ENCODE measurements around the gene KRT33A. TPM values are rescaled to one million over a fixed set of nuclear protein-coding genes. Genes with fewer than 3 reads are reported as not detected.
"Not testable (repeated sequence)": the region's sequence is repeated elsewhere in the genome, so short reads cannot be mapped to it uniquely, and the experiment has no call there.

The KRT33A gene
- total RNA-seq, result not detected in 2 replicates
- not detected in 2 replicates for polyA plus RNA-seq

DNA sequence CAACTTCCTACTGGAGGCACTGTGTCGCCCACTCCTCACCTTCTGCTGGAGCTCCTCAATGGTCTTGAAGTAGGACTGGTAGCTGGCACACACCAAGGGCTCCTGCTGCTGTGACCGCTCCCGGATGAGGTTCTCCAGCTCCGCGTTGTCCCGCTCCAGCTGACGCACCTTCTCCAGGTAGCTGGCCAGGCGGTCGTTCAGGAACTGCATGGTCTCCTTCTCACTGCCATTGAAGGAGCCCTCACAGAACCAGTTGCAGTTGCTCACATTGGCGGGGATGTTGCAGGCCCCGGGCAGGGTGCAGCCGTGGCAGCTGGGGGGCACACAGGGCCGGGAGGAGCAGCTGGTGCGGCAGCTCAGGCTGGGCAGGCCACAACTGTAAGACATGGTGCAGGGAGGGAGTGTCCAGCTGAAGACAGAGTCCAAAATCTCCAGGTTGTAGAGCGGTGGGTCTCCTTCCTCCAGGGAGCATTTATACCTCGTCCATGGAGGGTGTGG, at the start of gene KRT33A:
Gene KRT33A, minus strand, starts transcription at position 448 of the 498 bp plus-strand sequence. Its CDS starts 61 bp downstream, at position 387.
- H3K9me3 ChIP-seq (ENCODE audit: low read depth); H3K4me3 ChIP-seq; H3K27me3 ChIP-seq; H3K27ac ChIP-seq; H3K4me1 ChIP-seq (ENCODE audit: low read depth); H3K36me3 ChIP-seq; DNase-seq (ENCODE audit: low read depth in 1 of 2, low spot score in 1 of 2): not testable (repeated sequence)

DNA sequence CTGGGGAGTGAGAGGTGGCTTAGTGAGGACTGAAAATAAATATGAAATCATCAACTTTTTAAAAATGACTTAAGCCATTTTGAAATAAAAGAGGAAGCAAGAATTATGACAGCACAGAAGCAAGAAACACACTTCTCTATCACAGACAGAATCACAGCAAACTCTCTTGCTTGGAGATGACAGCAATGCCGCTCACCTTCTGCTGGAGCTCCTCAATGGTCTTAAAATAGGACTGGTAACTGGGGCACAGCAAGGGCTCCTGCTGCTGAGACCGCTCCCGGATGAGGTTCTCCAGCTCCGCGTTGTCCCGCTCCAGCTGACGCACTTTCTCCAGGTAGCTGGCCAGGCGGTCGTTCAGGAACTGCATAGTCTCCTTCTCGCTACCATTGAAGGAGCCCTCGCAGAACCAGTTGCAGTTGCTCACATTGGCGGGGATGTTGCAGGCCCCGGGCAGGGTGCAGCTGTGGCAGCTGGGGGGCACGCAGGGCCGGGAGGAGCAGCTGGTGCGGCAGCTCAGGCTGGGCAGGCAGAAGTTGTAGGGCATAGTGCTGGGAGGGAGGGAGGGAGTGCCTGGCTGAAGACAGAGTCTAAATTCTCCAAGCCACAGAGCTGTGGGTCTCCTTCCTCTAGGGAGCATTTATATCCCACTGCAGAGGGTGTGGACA, 46.5 kb upstream of the KRT33A start, which contains the start of gene KRT31:
Gene KRT31, minus strand, starts transcription at position 613 of the 665 bp plus-strand sequence. Its CDS starts 69 bp downstream, at position 544.
- Histone ChIP-seq H3K27ac (no peak within 1 kb of the TSS), H3K9me3 (ENCODE audit: low read depth) (no peaks in the 10 kb centered on the region), H3K27me3 (no peaks in the 10 kb centered on the region), H3K36me3 (no peaks in the 10 kb centered on the region), H3K4me3 (no peak within 1 kb of the TSS), H3K4me1 (ENCODE audit: low read depth) (peaks cover 3% of the 10 kb centered on the region)
- DNase-seq (ENCODE audit: low read depth in 1 of 2, low spot score in 1 of 2), result no peak
- TF ChIP-seq, protein P1, sequence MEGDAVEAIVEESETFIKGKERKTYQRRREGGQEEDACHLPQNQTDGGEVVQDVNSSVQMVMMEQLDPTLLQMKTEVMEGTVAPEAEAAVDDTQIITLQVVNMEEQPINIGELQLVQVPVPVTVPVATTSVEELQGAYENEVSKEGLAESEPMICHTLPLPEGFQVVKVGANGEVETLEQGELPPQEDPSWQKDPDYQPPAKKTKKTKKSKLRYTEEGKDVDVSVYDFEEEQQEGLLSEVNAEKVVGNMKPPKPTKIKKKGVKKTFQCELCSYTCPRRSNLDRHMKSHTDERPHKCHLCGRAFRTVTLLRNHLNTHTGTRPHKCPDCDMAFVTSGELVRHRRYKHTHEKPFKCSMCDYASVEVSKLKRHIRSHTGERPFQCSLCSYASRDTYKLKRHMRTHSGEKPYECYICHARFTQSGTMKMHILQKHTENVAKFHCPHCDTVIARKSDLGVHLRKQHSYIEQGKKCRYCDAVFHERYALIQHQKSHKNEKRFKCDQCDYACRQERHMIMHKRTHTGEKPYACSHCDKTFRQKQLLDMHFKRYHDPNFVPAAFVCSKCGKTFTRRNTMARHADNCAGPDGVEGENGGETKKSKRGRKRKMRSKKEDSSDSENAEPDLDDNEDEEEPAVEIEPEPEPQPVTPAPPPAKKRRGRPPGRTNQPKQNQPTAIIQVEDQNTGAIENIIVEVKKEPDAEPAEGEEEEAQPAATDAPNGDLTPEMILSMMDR (IDR thresholded peaks at IDR 0.05; ENCODE audit: low read depth, low read length), result no peak

DNA sequence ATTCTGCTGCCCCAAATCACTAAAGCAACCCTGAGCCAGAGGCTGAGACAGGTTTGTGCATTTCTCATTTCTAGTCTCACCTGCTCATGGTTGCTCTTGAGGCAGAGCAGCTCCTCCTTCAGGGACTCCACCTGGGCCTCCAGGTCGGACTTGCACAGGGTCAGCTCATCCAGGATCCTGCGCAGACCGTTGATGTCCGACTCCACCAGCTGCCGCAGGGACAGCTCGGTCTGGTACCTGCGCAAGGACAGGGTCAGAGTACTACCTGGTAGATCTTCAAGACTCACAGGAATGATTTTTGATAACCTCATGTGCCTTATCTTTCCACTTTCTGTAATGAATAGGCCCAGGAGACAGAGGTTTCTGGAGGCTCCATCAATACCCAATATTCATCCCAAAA, 45.7 kb upstream of the KRT33A start:
- H3K4me3 ChIP-seq, result no peak overlapping the region
- H3K27me3 ChIP-seq, result no peaks in the 10 kb centered on the region
- H3K36me3 ChIP-seq, result no peaks in the 10 kb centered on the region
- TF ChIP-seq, protein P1 (IDR thresholded peaks at IDR 0.05; ENCODE audit: low read depth, low read length), result no peak
- H3K27ac ChIP-seq, result no peak overlapping the region
- H3K9me3 ChIP-seq (ENCODE audit: low read depth), result no peaks in the 10 kb centered on the region
- peaks cover 3% of the 10 kb centered on the region for H3K4me1 ChIP-seq (ENCODE audit: low read depth)
- DNase-seq (ENCODE audit: low read depth in 1 of 2, low spot score in 1 of 2), result no peak

DNA sequence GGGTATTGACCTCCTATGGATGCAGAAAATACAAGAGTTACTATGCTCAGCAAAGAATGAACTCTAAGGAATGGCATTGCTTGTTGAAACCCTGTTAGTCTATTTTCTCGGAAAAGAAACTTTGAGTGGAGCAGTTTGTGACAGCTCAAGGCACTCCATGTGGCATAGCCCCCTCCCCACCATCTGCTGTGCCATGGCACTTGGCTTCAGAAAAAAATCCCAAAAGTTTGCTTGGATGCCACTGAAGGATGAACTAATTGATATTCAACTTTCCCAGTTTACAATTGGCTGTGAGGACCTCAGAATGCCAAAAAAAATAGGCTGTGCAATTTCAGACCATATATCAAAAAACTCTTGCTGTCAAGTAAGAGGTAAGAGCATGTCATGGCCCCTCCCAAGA, 45.0 kb upstream of the KRT33A start:
- peaks cover 3% of the 10 kb centered on the region for H3K4me1 ChIP-seq (ENCODE audit: low read depth)
- DNase-seq (ENCODE audit: low read depth in 1 of 2, low spot score in 1 of 2), result no peak
- H3K27me3 ChIP-seq, result no peaks in the 10 kb centered on the region
- TF ChIP-seq, protein P1 (IDR thresholded peaks at IDR 0.05; ENCODE audit: low read depth, low read length), result no peak
- H3K36me3 ChIP-seq, result no peaks in the 10 kb centered on the region
- no peak overlapping the region for H3K4me3 ChIP-seq
- H3K9me3 ChIP-seq (ENCODE audit: low read depth), result no peaks in the 10 kb centered on the region
- no peak overlapping the region for H3K27ac ChIP-seq

DNA sequence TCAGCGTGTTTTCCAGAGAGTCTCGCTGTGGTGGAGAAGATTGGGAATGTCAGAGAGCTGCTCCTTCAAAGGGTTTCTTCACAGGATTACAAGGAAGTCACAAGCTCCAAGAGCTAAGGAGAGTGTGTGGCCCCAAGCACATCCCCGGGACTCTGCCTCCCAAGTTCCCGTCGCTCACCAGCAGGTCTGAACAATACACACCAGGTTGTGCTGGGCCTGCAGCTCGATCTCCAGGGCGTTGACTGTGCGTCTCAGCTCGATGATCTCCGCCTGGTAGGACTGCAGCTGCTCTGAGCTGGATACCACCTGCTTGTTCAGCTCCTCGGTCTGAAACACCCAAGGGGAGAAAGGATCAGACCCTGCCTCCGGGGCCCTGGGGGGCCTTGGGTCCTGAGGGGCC, 44.4 kb upstream of the KRT33A start:
- H3K36me3 ChIP-seq; DNase-seq (ENCODE audit: low read depth in 1 of 2, low spot score in 1 of 2); H3K27ac ChIP-seq; H3K9me3 ChIP-seq (ENCODE audit: low read depth); H3K4me1 ChIP-seq (ENCODE audit: low read depth); H3K4me3 ChIP-seq; H3K27me3 ChIP-seq: not testable (repeated sequence)

DNA sequence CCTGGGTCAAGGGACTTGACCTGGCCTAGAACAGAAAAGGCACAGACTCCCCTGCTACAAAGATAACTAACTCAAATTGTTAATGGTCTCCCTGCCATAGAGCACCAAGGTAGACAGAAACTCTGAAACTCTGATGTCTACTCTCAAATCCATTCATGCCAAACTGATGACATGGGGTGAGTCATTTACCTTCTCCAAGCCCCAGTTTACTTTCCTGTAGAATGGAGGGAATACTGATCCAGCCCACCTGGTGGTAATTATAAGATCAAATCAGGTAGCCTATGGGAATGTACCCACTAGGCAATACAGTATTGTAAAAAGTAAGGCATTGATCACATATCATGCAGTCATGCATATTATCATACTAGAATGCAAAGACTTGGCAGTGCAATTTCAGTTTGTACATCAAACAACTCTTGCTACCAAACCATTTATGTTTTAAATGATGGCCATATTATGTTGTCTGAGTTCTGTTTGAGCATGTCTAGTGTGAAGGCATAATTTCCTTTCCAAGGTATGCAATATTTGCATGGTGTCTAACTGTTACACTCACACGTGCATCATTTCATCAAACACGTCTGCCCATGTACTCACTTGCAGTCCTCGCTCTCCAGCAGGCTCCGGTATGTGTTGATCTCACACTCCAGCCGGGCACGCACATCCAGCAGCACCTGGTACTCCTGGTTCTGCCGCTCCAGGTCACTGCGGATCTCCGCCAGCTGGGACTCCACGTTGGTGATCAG, 43.8 kb upstream of the KRT33A start:
- DNase-seq (ENCODE audit: low read depth in 1 of 2, low spot score in 1 of 2), result no peak
- H3K27me3 ChIP-seq, result no peaks in the 10 kb centered on the region
- H3K4me1 ChIP-seq (ENCODE audit: low read depth), result peaks cover 3% of the 10 kb centered on the region
- no peak overlapping the region for H3K27ac ChIP-seq
- no peaks in the 10 kb centered on the region for H3K9me3 ChIP-seq (ENCODE audit: low read depth)
- TF ChIP-seq, protein P1 (IDR thresholded peaks at IDR 0.05; ENCODE audit: low read depth, low read length), result no peak
- no peak overlapping the region for H3K4me3 ChIP-seq
- no peaks in the 10 kb centered on the region for H3K36me3 ChIP-seq

Measured in cardiac muscle cell (in vitro differentiated cells and primary cell).